ENCODE data around the gene MRPL18.
"Not testable (repeated sequence)": the region's sequence is repeated elsewhere in the genome, so short reads cannot be mapped to it uniquely, and the experiment has no call there.

MRPL18 gene

DNA sequence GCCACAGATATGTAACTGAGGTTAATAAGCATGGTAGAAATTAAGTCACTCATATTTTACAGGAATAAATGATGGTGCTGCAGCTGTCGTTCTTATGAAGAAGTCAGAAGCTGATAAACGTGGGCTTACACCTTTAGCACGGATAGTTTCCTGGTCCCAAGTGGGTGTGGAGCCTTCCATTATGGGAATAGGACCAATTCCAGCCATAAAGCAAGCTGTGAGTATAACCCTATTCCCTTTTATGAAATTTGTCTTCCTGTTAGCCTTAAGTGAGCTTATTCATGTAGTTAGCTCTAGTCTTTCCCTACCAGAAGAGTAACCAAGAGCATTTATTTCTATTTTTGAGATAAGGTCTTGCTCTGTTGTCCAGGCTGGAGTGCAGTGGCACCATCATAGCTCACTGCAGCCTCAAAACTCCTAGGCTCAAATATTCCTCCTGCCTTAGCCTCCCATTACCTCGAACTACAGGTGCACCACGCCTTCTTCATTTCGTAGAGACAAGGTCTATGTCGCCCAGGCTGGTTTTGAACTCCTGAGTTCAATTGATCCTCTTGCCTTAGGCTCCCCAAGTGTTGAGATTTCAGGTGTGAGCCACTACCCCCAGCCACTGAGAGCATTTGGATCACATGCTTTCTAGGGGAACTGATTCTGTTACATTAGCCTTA lies 12.9 kb upstream of the MRPL18 start:
- no peak for DNase-seq (ENCODE audit: low read depth)

DNA sequence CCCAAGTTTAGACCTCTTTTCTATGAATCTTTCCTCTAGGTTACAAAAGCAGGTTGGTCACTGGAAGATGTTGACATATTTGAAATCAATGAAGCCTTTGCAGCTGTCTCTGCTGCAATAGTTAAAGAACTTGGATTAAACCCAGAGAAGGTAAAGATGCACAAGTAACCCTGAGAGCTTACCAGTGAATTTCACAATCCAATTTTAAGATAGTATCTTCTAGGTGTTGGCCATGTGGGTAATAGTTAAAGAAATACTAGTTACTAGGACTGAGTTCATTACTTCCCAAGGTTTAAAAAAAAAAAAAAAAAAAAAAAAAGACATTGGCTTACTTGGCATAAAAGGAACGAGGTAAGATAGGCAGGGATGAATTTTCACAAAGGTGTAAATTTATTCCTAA lies 12.1 kb upstream of the MRPL18 start:
- DNase-seq (ENCODE audit: low read depth), result no peak

DNA sequence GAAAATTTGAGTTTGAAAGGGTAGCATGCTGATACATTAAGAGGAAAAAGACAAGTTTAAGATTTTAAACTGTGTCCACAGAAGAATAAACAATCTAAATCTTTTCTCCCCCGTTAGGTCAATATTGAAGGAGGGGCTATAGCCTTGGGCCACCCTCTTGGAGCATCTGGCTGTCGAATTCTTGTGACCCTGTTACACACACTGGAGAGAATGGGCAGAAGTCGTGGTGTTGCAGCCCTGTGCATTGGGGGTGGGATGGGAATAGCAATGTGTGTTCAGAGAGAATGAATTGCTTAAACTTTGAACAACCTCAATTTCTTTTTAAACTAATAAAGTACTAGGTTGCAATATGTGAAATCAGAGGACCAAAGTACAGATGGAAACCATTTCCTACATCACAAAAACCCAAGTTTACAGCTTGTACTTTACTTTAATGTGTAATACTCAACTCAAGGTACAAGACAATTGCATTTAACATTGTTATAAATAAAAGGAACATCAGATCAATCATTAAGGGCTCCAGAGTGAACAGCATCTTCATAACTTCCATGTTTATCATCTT lies 11.6 kb upstream of the MRPL18 start:
- no peak for DNase-seq (ENCODE audit: low read depth)

DNA sequence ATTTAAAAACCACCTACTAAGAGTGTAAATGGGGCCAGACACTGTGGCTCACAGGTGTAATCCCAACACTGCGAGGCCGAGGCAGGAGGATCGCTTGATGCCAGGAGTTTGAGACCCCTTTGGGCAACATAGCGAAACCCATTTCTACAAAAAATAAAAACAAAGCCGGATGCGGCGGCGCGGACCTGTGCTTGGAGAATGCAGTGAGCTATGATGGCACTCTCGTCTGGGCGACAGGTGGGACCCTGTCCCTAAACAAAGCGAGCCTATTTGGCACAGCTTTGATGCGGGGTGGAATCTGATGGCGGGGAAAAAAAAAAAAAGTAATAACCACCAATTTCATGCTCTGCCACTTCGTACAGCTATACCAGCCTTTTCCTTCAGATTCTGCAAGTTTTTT lies 2.0 kb upstream of the MRPL18 start:
- DNase-seq (ENCODE audit: low read depth), result no peak

DNA sequence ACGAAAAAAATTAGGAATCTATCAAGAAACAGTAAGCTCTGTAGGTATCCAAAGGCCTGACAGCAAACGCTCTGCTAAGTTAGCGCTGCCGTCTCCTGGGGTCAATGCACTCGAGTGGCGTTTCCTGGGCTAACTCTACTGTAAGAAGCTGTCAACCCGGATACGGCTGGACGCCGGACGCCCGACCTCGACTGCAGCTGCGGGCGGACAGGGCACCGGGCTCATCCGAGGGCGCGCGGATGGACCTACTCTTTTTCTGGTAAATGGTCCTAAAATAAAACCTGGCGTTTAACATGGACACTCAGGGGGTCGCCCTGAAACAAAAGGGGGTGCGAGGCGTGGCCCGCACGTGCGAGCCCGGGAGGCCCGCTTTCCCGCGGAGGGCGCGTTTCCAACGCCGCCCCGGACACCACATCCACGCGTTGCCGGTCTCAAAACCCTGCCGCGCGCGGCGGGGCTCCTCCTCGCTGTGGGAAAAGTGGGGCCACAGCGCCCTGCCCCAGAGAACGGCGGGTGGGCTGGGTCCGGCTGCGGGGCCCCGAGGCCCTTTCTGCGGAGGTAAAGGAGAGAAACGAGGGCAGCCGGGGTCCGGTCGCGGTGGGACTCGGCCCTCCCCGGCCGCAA lies 1.4 kb upstream of the MRPL18 start:
- DNase-seq (ENCODE audit: low read depth), result no peak

DNA sequence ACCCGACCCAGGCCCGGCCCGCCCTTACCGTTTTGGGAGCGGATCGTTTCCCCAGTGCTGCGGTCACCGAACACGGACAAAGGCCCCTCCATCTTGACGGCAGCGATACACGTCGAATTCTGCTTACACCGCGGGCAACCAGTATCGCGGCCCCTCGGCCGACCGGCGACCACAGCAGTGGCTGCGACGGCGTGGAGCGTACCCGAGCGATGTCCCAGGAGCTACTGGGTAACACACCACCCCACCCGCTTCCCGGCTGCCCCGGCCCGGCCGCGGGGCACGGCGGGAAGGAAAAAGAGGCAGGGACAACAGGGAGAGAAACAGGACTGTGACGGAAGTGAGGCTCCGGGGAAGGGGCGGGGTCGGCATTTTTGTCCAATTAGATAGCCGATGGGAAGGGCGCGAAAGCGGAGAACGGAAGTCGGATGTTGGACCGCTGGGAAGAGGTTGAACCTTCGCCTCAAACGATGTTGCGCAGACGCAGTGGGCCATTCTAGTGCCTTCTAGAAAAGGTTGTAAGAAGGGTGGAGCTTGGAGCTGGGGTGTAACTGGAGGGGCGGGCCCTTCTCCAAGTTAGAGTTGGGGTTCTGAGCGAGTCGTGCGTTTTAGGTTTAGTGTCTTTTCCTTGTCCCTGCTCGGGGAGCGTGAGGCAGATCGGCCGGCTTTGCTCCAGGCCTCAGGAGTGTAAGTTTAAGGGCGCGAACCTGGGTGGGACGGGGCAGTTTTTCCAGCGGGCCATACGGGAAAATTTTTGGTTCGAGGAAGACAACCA lies 704 bp upstream of the MRPL18 start, which contains the start of gene TCP1:
Gene TCP1, minus strand, starts transcription at position 226 of the 772 bp plus-strand sequence. Its CDS starts 134 bp downstream, at position 92.
- DNase-seq (ENCODE audit: low read depth), result peak; percentile 99

DNA sequence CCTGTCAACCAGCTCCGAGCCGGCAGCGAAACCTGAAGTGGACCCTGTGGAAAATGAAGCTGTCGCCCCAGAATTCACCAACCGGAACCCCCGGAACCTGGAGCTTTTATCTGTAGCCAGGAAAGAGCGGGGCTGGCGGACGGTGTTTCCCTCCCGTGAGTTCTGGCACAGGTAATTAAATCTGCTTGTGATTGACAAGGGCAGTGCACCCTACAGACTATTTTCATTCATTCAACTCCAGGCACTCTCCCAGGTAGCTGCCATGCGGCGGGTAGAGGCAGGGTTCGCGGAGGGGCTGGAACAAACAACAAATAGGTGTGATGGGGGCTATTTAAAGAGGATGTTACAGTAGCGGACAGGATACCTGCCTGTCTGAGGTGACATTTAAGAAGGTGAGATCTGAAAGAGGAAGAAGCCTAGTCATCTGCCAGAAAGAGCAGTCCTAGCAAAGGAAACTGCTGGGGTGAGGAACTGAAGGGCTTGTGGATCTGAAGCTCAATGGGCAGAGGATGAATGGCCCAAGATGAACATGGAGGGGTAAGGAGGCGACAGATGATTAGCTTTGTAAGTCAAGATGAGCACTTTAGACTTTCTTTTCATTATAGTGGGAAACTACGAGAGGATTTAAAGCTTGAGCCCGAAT lies 810 bp downstream of the MRPL18 start:
- DNase-seq (ENCODE audit: low read depth), result no peak

DNA sequence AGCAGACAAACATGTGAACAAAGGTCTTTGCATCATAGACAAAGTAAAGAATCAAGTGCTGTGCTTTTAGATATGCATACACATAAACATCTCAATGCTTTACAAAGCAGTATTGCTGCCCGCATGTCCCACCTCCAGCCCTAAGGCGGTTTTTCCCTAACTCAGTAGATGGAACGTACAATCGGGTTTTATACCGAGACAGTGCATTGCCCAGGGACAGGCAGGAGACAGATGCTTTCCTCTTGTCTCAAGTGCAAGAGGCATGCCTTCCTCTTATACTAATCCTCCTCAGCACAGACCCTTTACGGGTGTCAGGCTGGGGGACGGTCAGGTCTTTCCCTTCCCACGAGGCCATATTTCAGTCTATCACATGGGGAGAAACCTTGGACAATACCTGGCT lies 4.7 kb downstream of the MRPL18 start:
- DNase-seq (ENCODE audit: low read depth), result not testable (repeated sequence)

DNA sequence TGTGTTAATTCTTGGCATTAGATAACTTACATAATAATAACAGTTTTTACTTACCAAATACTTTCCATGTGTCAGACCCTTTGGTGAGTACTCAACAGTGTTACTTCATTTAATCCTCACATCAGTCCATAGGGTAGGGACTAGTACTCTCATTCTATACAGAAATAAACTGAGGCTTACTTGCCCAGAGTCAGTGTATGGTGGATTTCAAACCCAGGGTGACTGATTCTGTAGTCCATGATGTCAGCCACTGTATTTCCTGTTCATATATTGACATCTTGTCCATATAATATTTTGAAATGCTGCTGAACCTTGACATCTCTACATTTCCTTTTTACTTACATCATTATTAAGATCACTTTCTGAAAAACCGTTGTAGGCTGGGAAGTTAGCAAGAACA lies 7.3 kb downstream of the MRPL18 start:
- DNase-seq (ENCODE audit: low read depth), result no peak

DNA sequence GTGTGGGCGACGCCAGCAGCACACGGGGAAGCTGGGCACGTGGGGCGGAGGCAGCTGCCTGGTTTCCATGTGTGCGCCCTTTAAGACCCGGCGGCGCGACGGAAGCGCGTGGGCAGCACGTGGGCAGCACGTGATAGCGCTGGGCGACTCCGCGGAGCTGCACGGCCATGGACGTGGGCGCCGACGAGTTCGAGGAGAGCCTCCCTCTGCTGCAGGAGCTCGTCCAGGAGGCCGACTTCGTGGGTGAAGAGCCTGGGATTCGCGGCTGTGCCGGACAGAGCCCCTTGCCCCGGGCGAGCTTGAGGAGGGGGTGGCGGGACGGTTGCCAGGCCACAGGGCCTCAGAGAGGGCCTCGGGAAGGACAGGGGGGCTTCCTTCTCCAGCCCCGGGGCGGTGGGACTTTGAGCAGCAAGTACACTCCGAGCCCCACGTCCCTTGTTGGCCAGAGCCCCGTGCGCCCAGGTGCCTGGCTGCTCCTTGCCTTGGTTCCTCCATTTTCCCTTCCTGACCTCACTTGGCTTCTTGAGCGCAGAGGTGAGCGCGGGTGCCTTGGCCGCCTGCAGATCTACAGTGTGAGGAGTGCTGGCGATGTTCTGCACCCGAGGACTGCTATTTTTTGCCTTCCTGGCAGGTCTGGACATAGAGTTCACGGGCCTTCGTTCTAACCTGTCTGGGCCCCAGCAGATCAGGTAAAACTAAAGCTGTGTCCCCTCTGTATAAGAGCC lies 10.0 kb downstream of the MRPL18 start, which contains the start of gene PNLDC1:
Gene PNLDC1, plus strand, starts transcription at position 136 of the 725 bp plus-strand sequence. Its CDS starts 32 bp downstream, at position 168.
- DNase-seq (ENCODE audit: low read depth), result no peak

DNA sequence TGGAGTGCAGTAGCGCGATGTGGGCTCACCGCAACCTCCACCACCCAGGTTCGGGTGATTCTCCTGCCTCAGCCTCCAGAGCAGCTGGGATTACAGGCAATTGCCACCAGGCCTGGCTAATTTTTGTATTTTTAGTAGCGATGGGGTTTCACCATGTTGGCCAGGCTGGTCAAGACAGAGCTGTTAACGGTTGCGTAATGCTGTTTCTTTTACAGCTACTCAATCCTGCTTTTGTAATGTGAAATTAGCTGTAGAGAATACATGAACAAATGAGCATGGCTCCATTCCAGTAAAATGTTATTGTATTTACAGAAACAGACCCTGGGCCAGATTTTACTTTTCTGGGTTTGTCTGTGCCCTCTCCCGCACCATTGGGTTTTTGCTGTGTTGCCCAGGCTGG lies 11.7 kb downstream of the MRPL18 start:
- no peak for DNase-seq (ENCODE audit: low read depth)

DNA sequence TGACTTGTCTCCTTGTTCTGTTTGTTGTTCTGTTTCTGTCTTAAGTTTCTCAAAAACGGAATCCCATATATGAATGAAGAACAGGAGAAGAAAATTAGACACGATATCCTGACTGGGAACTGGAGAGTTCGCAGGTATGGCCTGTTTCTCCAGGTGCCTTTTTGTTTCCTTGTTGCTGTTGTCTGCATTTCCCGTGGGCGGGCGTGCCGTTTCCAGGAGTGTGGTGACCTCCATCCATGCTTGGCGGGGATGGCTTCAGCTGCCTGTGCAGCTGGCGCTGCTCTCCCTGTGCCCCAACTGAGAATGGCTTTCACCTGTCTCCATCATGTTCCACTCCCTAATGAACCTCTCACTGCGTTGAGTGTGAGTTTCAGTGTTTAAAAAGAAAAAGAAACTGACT lies 14.2 kb downstream of the MRPL18 start:
- DNase-seq (ENCODE audit: low read depth), result no peak

DNA sequence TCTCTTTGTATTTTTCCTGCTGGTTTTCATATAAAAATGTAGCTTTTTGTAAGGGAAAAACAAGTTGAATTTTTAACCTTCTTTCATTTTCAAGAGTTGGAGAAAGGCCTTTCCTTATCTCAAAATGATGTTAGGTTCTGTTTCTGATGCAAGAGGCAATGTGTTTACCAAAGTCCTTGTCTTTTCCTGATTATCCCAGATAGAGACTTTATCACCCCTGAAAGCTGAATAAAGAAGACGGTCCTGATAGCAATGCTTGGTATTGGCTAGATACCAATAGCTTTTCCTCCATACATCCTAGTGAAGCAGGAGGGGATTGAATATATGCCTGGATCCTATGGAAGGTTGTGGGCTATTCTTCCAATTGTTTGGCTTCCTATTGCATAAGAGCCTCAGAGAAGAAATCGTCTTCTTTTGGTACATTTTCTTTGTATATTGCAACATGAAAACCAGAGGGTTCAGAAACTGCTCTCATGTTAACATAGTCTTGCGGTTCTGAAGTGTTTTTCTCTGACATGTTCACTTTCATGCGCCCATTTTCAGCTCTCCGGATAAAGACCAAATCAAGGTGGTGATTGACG lies 15.3 kb downstream of the MRPL18 start:
- DNase-seq (ENCODE audit: low read depth), result no peak

DNA sequence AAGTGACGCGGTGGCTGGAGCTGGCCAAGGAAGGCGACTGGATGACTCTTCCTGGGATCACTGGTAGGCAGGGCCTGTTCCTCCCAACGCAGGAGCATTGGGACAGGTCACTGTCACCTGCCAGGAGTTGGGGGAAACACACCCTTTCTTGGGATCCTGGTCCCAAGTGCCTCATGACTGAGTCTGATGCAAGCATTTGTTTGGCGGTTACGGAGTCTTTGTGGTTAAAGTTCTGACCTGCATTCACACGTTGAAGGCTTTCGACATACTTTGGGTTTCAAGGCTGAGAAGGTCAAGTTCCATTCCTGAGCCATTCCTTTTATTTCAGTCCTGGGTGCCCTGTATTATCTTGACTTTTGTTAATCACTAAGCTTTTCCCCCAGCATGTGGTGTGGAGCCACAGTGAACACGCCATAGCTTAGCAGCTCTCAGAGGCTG lies 15.8 kb downstream of the MRPL18 start:
- no peak for DNase-seq (ENCODE audit: low read depth)

DNA sequence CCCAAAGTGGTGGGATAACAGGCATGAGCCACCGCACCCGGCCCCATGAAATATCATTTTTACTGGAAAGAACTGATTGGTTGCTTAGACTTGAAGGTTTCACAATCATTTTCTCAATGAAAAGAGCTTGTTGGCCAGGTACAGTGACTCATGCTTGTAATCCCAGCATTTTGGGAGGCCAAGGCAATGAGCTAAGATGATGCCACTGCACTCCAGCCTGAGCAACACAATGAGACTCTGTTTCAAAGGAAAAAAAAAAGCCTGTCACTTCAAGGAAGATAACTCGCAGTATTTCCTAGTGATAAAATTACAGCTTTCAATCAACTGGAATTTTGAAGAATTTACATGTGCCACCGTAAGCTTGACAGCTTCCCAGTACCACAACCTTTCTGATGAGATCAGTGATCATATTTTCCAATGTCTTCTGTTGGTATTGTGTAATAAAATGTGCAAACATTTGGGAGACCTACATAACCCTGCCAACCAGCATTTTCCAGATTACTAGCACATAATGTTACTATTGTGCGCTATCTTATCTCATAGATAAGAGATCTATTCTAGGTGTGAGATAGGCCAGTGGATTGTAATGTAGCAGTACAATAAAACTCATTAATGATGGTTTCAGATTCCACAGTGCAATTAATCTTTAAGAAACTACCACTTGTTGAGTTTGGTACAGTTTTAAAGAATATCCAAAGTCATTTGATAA lies 17.0 kb downstream of the MRPL18 start:
- DNase-seq (ENCODE audit: low read depth), result no peak

DNA sequence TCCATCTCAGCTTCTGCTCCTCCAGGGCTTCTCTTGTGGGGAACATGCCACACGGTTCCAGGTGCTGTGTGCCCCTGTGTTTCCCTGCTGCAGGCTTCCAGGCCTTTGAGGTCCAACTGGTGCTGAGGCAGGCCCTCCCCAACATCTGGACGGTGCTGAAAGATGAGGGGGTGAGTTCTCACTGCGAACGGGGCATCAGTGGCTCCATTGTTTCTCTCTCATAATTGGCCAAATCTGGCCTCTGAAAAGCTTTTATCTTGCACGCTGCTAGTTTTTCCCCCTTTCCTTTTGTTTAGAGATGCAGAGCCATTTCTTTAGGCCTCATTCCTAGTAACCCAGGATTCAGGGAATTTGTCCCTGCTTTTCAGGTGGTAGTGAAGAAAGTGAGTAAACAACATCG lies 18.4 kb downstream of the MRPL18 start:
- no peak for DNase-seq (ENCODE audit: low read depth)

DNA sequence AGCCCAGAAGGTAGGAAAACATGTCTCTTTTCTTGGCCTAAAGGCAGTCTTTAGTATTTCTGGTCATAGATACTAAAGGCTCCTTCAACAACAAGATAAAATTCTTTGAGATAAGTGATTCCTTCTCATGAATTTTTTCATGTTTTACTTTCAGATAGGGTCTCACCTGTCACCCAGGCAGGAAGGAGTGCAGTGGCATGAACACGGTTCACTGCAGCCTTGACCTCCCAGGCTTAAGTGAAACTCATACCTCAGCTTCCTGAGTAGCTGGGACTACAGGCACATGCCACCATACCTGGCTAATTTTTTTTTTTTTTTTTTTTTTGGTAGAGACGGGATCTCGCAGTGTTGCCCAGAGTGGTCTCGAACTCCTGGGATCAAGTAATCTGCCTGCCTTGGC lies 18.9 kb downstream of the MRPL18 start:
- no peak for DNase-seq (ENCODE audit: low read depth)

DNA sequence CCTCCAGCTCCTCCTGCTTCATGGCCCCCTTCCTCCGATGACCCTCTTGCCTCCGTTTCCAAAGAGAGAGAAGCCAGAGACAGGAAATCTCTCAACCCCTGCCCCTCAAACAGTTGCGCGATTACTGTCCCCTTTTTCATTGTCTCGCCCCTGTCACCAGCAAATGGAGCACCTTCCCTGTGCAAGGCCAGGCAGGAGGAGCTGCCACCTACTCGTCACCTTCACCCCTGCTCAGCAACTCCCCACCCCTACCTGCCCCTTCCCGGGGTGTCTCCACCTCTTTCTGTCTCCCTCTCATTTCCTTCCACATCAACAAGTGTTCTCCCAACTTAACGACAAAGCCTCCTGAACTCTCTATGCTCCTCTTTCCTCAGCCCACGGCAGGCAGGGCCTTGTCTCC lies 23.5 kb downstream of the MRPL18 start:
- DNase-seq (ENCODE audit: low read depth), result no peak

DNA sequence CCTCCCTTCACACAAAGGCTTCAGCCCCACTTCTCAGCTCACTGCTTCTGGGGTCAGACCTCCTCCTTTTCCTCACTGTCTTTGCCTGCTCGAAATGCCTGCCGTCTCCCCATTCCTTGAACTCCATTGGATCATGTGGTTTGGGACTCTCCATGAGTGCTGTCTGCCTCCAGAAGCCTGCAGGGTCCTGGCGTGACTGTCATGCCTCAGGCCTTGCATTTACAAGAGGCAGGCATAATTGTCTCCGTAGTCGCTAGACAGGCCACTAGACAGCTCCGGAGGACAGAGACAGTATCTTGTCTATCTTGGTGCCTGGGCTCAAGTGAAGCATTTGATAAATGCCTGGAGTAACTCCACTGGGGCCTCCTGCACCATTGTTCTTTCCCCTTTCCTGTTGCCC lies 25.1 kb downstream of the MRPL18 start:
- DNase-seq (ENCODE audit: low read depth), result no peak

DNA sequence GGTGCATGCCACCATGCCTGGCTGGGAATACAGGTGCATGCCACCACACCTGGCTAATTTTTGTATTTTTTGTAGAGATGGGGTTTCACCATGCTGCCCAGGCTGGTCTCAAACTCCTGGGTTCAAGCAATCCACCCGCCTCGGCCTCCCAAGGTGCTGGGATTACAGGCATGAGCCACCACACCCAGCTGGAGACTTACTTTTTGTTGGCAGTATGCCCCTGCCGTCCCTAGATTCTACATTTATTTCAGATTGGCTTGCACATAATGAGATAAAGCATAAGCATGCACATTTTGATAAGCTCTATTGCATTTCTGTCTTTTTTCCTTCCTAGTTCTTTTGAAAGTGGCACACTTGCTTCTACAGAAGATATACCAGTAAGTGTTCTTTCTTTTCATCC lies 26.5 kb downstream of the MRPL18 start:
- not testable (repeated sequence) for DNase-seq (ENCODE audit: low read depth)
